HG02678 (cell line): ENCODE measurements around the gene PTPRG.

Experiments
- ATAC-seq: cut with Tn5 transposase; IDR thresholded peaks from one replicate; pipeline ENCODE4 v1.9.1; 2021; ENCODE audit warnings: mild to moderate bottlenecking, moderate library complexity; ENCODE audit not compliant: unreplicated experiment

Gene PTPRG

GRCh38 chr3:61616586-61616985 lies 55.2 kb downstream of the PTPRG start:
- no peak for ATAC-seq

- ATAC-seq, result no peak
Observed at GRCh38 chr3:61617041-61617440, 55.7 kb downstream of the PTPRG start.

GRCh38 chr3:61617651-61618050 lies 56.3 kb downstream of the PTPRG start:
- ATAC-seq, result no peak

- no peak for ATAC-seq
Observed at GRCh38 chr3:61618231-61618630, 56.9 kb downstream of the PTPRG start.

- ATAC-seq, result no peak
Observed at GRCh38 chr3:61618871-61619270, 57.5 kb downstream of the PTPRG start.

- no peak for ATAC-seq
Observed at GRCh38 chr3:61620073-61620472, 58.7 kb downstream of the PTPRG start.

- no peak for ATAC-seq
Observed at GRCh38 chr3:61624300-61624699, 62.9 kb downstream of the PTPRG start.

- no peak for ATAC-seq
Observed at GRCh38 chr3:61625429-61625828, 64.1 kb downstream of the PTPRG start.

- ATAC-seq, result no peak
Observed at GRCh38 chr3:61626484-61626883, 65.1 kb downstream of the PTPRG start.

GRCh38 chr3:61627768-61628185 lies 66.4 kb downstream of the PTPRG start:
- no peak for ATAC-seq

- no peak for ATAC-seq
Observed at GRCh38 chr3:61628636-61629035, 67.3 kb downstream of the PTPRG start.

- no peak for ATAC-seq
Observed at GRCh38 chr3:61629442-61629841, 68.1 kb downstream of the PTPRG start.

- peak; percentile 64 for ATAC-seq
Observed at GRCh38 chr3:61631108-61631769, 69.9 kb downstream of the PTPRG start.

- no peak for ATAC-seq
Observed at GRCh38 chr3:61632568-61633175, 71.3 kb downstream of the PTPRG start.

GRCh38 chr3:61634678-61635077 lies 73.3 kb downstream of the PTPRG start:
- no peak for ATAC-seq

- ATAC-seq, result peak; percentile 96
Observed at GRCh38 chr3:61637088-61638051, 76.0 kb downstream of the PTPRG start.

GRCh38 chr3:61638741-61639140 lies 77.4 kb downstream of the PTPRG start:
- ATAC-seq, result no peak

GRCh38 chr3:61639991-61640390 lies 78.6 kb downstream of the PTPRG start:
- ATAC-seq, result no peak

GRCh38 chr3:61645148-61645547 lies 83.8 kb downstream of the PTPRG start:
- ATAC-seq, result no peak

- no peak for ATAC-seq
Observed at GRCh38 chr3:61646360-61646759, 85.0 kb downstream of the PTPRG start.

GRCh38 chr3:61646851-61647525 lies 85.6 kb downstream of the PTPRG start:
- no peak for ATAC-seq
